Measurements from ENCODE around the gene PIAS2.
"Not testable (repeated sequence)": the region's sequence is repeated elsewhere in the genome, so short reads cannot be mapped to it uniquely, and the experiment has no call there.

Gene PIAS2, protein sequence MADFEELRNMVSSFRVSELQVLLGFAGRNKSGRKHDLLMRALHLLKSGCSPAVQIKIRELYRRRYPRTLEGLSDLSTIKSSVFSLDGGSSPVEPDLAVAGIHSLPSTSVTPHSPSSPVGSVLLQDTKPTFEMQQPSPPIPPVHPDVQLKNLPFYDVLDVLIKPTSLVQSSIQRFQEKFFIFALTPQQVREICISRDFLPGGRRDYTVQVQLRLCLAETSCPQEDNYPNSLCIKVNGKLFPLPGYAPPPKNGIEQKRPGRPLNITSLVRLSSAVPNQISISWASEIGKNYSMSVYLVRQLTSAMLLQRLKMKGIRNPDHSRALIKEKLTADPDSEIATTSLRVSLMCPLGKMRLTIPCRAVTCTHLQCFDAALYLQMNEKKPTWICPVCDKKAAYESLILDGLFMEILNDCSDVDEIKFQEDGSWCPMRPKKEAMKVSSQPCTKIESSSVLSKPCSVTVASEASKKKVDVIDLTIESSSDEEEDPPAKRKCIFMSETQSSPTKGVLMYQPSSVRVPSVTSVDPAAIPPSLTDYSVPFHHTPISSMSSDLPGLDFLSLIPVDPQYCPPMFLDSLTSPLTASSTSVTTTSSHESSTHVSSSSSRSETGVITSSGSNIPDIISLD

DNA sequence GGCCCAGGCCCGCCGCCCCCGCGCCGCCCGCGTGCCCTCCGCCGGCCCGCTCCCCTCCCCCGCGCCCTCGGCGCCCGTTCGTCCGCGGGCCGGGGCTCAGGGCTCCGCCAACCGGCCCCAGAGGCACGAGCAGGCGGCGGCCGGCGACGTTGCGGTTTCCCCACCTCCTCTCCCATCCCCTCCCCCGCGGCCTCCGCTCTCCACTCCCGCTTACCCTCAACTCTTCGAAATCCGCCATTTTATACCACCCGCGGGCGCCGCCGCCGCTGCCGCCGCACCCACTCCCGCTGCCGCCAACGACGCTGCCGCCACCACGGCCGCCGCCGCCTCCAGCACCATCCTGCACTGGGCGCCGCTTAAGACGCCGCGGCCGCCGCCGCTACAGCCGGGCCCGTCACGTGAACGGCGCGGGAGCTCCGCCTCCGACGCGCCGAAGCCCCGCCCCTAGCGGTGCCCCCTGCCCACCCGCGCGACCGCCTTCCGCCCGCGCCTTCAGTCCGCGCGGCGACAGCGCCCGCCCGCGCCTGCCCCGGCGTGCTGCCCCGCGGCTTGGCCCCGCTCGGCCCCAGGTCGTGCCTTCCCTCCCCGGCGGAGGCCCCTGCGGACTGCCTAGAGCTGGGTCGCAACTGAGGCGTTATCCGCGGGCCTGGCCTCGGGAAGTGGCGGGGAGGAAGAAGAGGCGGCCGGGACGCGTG, at the start of gene PIAS2, which contains the start of gene KATNAL2:
Gene PIAS2, minus strand, starts transcription at position 400 of the 695 bp plus-strand sequence. Its CDS starts 162 bp downstream, at position 238.
Gene KATNAL2, plus strand, starts transcription at position 495 of the 695 bp plus-strand sequence. CDS start 29,271 bp downstream, outside the sequence.
- peak within 1 kb of the TSS; percentile 72 for H3K4me3 Mint-ChIP-seq
- no peaks in the 10 kb centered on the region for H3K36me3 Mint-ChIP-seq
- DNase-seq (ENCODE audit: low spot score in 2 of 2): peak; percentile 68 to 85
- H3K27ac Mint-ChIP-seq: peak within 1 kb of the TSS; percentile 82
- H3K9me3 Mint-ChIP-seq: no peaks in the 10 kb centered on the region
- H3K4me1 Mint-ChIP-seq: peaks cover 32% of the 10 kb centered on the region
- ATAC-seq: peak; percentile 89

- not testable (repeated sequence) for DNase-seq (ENCODE audit: low spot score in 2 of 2); H3K4me1 Mint-ChIP-seq; H3K4me3 Mint-ChIP-seq; H3K36me3 Mint-ChIP-seq; ATAC-seq; H3K9me3 Mint-ChIP-seq; H3K27ac Mint-ChIP-seq
Observed at GRCh38 chr18:46966266-46966665, 49.0 kb upstream of the PIAS2 start.

DNA sequence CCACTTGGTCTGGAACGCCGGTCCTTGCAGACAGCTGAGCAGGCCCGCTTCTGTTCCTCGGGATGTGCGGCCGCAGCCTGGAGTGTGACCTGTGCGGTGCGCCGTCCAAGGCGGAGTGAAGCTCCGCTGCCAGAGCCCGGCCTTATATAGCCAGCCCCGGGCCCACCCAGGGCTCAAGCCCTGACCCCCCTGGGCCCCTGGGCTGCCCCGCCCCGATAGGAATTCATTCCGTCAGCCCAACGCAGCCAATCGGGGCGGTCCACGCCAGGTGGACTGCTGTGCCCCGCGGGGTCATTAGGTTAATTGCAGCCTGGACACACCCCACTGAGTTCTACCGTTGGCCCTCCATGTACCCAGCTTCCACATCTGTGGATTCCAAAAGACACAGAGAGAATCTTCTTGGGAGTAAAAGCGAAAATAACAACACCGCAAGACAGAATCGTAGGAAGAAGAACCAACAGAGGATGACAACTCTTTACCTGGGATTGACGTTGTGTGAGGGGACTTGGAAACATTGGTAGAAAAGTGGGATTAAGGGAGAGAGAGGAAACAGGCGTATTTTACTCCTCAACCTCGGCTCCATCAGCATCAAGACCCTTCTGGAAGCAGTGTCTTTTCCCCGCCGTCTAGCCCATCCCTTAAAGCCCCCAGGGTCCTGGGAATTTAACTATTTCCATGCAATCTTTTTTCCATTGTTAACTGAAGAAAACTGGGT, 47.4 kb upstream of the PIAS2 start:
- not testable (repeated sequence) for DNase-seq (ENCODE audit: low spot score in 2 of 2); H3K4me3 Mint-ChIP-seq; H3K4me1 Mint-ChIP-seq; H3K27ac Mint-ChIP-seq; H3K9me3 Mint-ChIP-seq; H3K36me3 Mint-ChIP-seq
- ATAC-seq: peak; percentile 43

GRCh38 chr18:46963656-46964578, 46.6 kb upstream of the PIAS2 start:
- not testable (repeated sequence) for DNase-seq (ENCODE audit: low spot score in 2 of 2); H3K36me3 Mint-ChIP-seq; H3K27ac Mint-ChIP-seq; H3K9me3 Mint-ChIP-seq; H3K4me1 Mint-ChIP-seq; H3K4me3 Mint-ChIP-seq
- ATAC-seq: peak; percentile 53

GRCh38 chr18:46958209-46958608, 40.9 kb upstream of the PIAS2 start:
- Mint-ChIP-seq H3K36me3 (no peaks in the 10 kb centered on the region), H3K4me1 (no peaks in the 10 kb centered on the region), H3K4me3 (no peak overlapping the region), H3K9me3 (no peaks in the 10 kb centered on the region), H3K27ac (no peak overlapping the region)
- DNase-seq (ENCODE audit: low spot score in 2 of 2) (no peak), ATAC-seq (no peak)

GRCh38 chr18:46953195-46953594, 35.9 kb upstream of the PIAS2 start:
- no peak overlapping the region for H3K4me3 Mint-ChIP-seq
- H3K4me1 Mint-ChIP-seq: no peaks in the 10 kb centered on the region
- DNase-seq (ENCODE audit: low spot score in 2 of 2) (no peak), ATAC-seq (no peak)
- no peak overlapping the region for H3K27ac Mint-ChIP-seq
- H3K36me3 Mint-ChIP-seq: no peaks in the 10 kb centered on the region
- no peaks in the 10 kb centered on the region for H3K9me3 Mint-ChIP-seq

- Mint-ChIP-seq H3K36me3 (no peaks in the 10 kb centered on the region), H3K4me3 (no peak overlapping the region), H3K4me1 (no peaks in the 10 kb centered on the region), H3K9me3 (no peaks in the 10 kb centered on the region), H3K27ac (no peak overlapping the region)
- DNase-seq (ENCODE audit: low spot score in 2 of 2): no peak
- ATAC-seq: no peak
Observed at GRCh38 chr18:46950064-46950656, 32.9 kb upstream of the PIAS2 start.

GRCh38 chr18:46946656-46947282, 29.5 kb upstream of the PIAS2 start:
- H3K4me1 Mint-ChIP-seq: no peaks in the 10 kb centered on the region
- DNase-seq (ENCODE audit: low spot score in 2 of 2) (peak; percentile 26 to 78), ATAC-seq (peak; percentile 96)
- no peak overlapping the region for H3K4me3 Mint-ChIP-seq
- H3K36me3 Mint-ChIP-seq: no peaks in the 10 kb centered on the region
- no peak overlapping the region for H3K27ac Mint-ChIP-seq
- H3K9me3 Mint-ChIP-seq: no peaks in the 10 kb centered on the region

GRCh38 chr18:46942646-46943045, 25.3 kb upstream of the PIAS2 start:
- DNase-seq (ENCODE audit: low spot score in 2 of 2): no peak
- ATAC-seq: no peak
- Mint-ChIP-seq H3K4me3 (no peak overlapping the region), H3K27ac (no peak overlapping the region), H3K9me3 (no peaks in the 10 kb centered on the region), H3K4me1 (no peaks in the 10 kb centered on the region), H3K36me3 (no peaks in the 10 kb centered on the region)

DNA sequence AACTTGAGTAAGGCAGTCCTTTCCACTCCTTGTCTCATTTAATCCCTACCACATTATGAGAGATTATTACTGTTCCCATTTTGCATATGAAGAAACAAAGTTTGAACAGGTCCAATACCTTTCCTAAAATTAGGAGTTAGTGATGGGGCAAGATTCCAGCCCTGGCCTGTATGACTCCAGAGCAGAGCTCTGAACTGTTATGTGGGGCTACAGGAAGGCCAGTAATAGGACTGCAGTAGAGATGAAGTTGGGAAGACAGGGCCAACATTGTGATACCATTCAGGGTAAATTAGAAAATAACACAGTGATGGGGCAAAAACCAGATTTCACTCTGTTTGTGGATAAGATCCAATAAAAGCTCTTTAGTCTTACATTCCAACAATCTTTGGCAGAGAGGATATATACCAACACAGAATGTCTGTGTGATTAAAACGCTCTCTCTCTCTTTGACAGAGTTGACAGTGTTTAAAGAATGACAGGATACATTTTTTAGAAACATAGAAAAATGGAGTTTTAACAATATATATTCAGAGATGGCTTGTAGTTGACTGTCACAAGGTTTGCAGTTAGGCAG, 22.8 kb upstream of the PIAS2 start:
- Mint-ChIP-seq H3K4me1 (no peaks in the 10 kb centered on the region), H3K4me3 (no peak overlapping the region), H3K27ac (no peak overlapping the region), H3K9me3 (no peaks in the 10 kb centered on the region), H3K36me3 (no peaks in the 10 kb centered on the region)
- ATAC-seq: no peak
- no peak for DNase-seq (ENCODE audit: low spot score in 2 of 2)

GRCh38 chr18:46939337-46939963, 22.1 kb upstream of the PIAS2 start:
- Mint-ChIP-seq H3K4me3 (no peak overlapping the region), H3K9me3 (no peaks in the 10 kb centered on the region), H3K36me3 (no peaks in the 10 kb centered on the region), H3K4me1 (no peaks in the 10 kb centered on the region), H3K27ac (no peak overlapping the region)
- DNase-seq (ENCODE audit: low spot score in 2 of 2) (no peak), ATAC-seq (no peak)

DNA sequence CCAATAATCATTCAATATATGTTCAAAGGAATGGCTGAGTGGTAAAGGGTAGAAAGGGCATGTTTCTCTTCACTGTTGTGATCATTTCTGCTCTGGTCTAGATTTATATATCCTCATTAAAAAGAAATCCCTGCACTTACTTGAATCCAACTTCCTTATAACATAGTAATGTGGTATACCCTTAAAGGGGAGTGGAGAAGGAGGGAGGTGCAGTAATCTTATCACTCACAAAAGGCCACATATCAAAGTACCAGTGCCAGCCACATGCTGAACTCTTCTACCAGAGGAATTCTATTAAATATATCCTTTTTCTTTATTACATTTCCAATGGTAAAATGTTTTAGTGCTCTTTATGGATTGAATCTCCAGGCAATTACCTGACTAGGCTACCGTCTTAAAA, 3.3 kb upstream of the PIAS2 start:
- DNase-seq (ENCODE audit: low spot score in 2 of 2): no peak
- ATAC-seq: no peak
- H3K27ac Mint-ChIP-seq: no peak overlapping the region
- H3K4me3 Mint-ChIP-seq: no peak overlapping the region
- peaks cover 2% of the 10 kb centered on the region for H3K9me3 Mint-ChIP-seq
- H3K36me3 Mint-ChIP-seq: no peaks in the 10 kb centered on the region
- H3K4me1 Mint-ChIP-seq: peaks cover 15% of the 10 kb centered on the region

GRCh38 chr18:46920067-46920466, 2.8 kb upstream of the PIAS2 start:
- no peak overlapping the region for H3K4me3 Mint-ChIP-seq
- no peak for DNase-seq (ENCODE audit: low spot score in 2 of 2)
- H3K9me3 Mint-ChIP-seq: peaks cover 2% of the 10 kb centered on the region
- H3K27ac Mint-ChIP-seq: no peak overlapping the region
- H3K4me1 Mint-ChIP-seq: peaks cover 21% of the 10 kb centered on the region
- no peak for ATAC-seq
- H3K36me3 Mint-ChIP-seq: no peaks in the 10 kb centered on the region
